Caco-2 (cell line): ENCODE results near the gene TLCD5. TPM values are rescaled to one million over a fixed set of nuclear protein-coding genes. Genes with fewer than 3 reads are reported as not detected.

Experiments
- BruUV-seq: library from RNA; stranded (reverse); fragments of 400-500 nt; replicated peaks from 2 replicates; lab custom pipeline; 2021; lab: Mats Ljungman, UMichigan
- CTCF ChIA-PET: fragments of 300-600 bp; sonication (Branson Sonifier 250); formaldehyde crosslinking; loops from one replicate; lab custom pipeline; 2022; ENCODE audit warnings: antibody characterized with exemption; lab: Charles Lee
- POLR2A ChIA-PET: fragments of 300-600 bp; sonication (Branson Sonifier 250); formaldehyde crosslinking; loops from one replicate; lab custom pipeline; 2022; ENCODE audit warnings: antibody characterized with exemption; lab: Charles Lee
- DNase-seq, 2 experiments: peaks; one replicate each; pipeline versions ENCODE4 v3.0.0 to v3.0.0-alpha.2; 2020 to 2022
- H3K27me3 ChIP-seq: replicated peaks from 2 replicates; pipeline ENCODE4 v1.6.0; 2011; ENCODE audit warnings: low read length; ENCODE audit not compliant: control insufficient read depth, insufficient read depth
- H3K36me3 ChIP-seq: 2 replicates; pipeline ENCODE4 v1.5.1; 2011; ENCODE audit warnings: low read length; ENCODE audit not compliant: control insufficient read depth, insufficient read depth
- H3K4me1 ChIP-seq: fragments of 250-450 bp; sonication (Bioruptor Pico); 2 replicates; pipeline ENCODE4 v1.5.1; 2020; ENCODE audit warnings: mild to moderate bottlenecking
- H3K4me3 ChIP-seq: 2 replicates; pipeline ENCODE4 v1.5.1; 2011; ENCODE audit warnings: low read depth, mild to moderate bottlenecking, control low read depth, low read length
- H3K9me3 ChIP-seq: fragments of 250-450 bp; sonication (Bioruptor Pico); 2 replicates; pipeline ENCODE4 v1.5.1; 2020; ENCODE audit warnings: mild to moderate bottlenecking, moderate library complexity
- H3K27ac Mint-ChIP-seq: one replicate; pipeline ENCODE4 v1.8.0; 2022; ENCODE audit warnings: mixed read lengths; ENCODE audit not compliant: unreplicated experiment
- H3K27me3 Mint-ChIP-seq: one replicate; pipeline ENCODE4 v1.8.0; 2022; ENCODE audit warnings: mixed read lengths; ENCODE audit not compliant: insufficient read depth, unreplicated experiment
- H3K36me3 Mint-ChIP-seq: one replicate; pipeline ENCODE4 v1.8.0; 2022; ENCODE audit warnings: mild to moderate bottlenecking, mixed read lengths; ENCODE audit not compliant: insufficient read depth, unreplicated experiment
- H3K4me1 Mint-ChIP-seq: one replicate; pipeline ENCODE4 v1.8.0; 2022; ENCODE audit warnings: low read depth, mixed read lengths; ENCODE audit not compliant: unreplicated experiment
- H3K4me3 Mint-ChIP-seq: one replicate; pipeline ENCODE4 v1.8.0; 2022; ENCODE audit warnings: mild to moderate bottlenecking, moderate library complexity, mixed read lengths; ENCODE audit not compliant: unreplicated experiment
- H3K9me3 Mint-ChIP-seq: one replicate; pipeline ENCODE4 v1.8.0; 2022; ENCODE audit warnings: mixed read lengths; ENCODE audit not compliant: unreplicated experiment
- intact Hi-C: fragments of 100-400 bp; cut with micrococcal nuclease; formaldehyde crosslinking; loops from one replicate; pipeline ENCODE4 v1.10.0; 2022; ENCODE audit not compliant: unreplicated experiment
- total RNA-seq: library from RNA; stranded (reverse); gene quantifications from 2 replicates; pipeline ENCODE4 v1.2.3, GENCODE V29; 2022
- TF ChIP-seq, protein P1 (sequence below), 2 experiments: fragments of 200-600 bp in 1 of 2; IDR thresholded peaks; 1 replicate in 1 of 2; 2 replicates in 1 of 2; pipeline versions ENCODE4 v1.5.1 to v1.8.0; 2011 to 2022; ENCODE audit warnings: antibody characterized with exemption in 1 of 2, control low read depth in 1 of 2, inconsistent platforms in 1 of 2, low read depth in 1 of 2, low read length in 1 of 2, mild to moderate bottlenecking in 1 of 2, moderate library complexity in 1 of 2; ENCODE audit not compliant: insufficient read depth in 1 of 2, severe bottlenecking in 1 of 2, unreplicated experiment in 1 of 2

Gene TLCD5
- total RNA-seq, 1 experiment from 2014 or later, result 11.8 TPM

DNA sequence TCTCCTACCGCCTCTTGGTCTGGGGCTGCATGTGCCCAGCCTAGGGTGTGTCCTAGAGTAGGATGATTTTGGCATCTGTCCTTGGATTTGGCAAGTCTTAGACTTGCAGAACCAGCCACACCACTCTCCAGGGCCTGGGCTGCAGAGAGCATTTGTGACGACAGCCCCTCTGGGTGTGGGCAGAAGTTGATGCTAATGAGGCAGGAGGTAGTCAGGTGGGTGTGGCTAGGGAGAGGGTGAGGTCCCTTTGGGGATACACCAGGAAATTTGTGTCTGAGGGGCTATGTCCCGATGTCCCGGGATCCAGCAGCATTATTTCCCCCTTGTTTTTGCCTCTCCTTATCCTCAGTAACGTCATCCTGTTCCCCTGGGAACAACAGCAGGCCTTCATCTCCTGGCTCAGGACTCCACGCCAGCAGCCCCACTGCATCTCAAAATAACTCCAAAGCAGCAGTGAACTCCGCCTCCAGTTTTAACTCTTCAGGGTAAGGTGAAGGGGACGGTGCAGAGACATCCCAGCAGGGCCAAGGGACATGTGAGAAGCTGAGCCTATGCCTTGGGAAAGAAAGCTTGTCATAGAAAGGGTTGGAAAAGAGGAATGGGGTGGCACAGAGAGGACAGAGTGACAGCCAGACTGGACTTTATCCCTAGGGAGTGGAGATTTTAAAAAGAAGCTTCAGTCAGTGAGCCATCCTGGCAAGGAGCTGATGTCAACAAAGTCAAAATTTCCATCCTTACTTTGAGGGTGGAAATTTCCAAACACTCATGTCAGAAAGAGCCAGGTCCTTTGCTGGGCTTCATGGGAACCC is 8.0 kb upstream of the TLCD5 start:
- CTCF ChIA-PET, result interaction anchor here (0.7 to 3.1 kb wide), 2 partner anchors 14 to 17 kb away, joined by 5 to 20 read pairs; no protein-coding TSS in a partner anchor

DNA sequence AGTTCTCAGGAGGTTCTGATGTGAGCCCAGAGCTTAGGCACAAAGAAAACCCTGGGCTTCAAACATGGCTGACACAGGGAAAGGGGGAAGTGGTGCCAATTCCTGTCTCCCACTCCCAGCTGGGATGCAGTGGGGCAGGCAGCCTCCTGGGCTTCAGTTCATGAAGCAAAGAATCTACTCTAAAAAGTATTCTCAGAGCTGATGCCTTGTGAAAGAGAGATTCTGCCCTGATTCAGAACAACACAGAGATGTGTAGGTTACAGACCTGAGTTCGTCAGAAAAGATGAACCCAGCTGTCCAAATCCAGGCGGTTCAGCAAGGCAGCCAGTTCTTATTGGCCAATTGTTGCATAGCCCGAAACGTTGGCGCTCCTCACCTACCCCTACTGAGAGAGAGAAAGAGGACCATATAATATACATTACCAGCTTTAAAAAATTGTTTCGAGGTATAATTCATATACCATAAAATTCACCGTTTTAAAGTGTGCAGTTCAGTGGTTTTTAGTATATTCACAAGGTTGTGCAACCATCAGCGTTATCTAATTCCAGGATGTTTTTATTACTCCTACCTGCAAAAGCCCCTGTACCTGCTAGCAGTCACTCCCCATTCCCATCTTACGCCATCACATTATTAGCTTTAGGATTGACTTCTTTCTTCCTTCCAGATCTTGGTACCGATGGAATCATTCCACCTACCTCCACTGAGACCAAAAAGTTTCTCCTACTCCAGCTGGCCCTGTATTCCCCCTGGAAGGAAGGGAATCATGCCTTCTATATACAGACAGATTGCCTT is 7.2 kb upstream of the TLCD5 start:
- intact Hi-C loops, result no loop called here

More for the DNA sequence above, 8.0 kb upstream of the TLCD5 start:
- BruUV-seq, result no TSS peak
- H3K4me1 ChIP-seq, result peaks cover 24% of the 10 kb centered on the region
- peak; percentile 36 to 67 for DNase-seq
- no peaks in the 10 kb centered on the region for H3K36me3 ChIP-seq
- Mint-ChIP-seq H3K4me3 (peak overlapping the region; percentile 9), H3K36me3 (no peaks in the 10 kb centered on the region), H3K27me3 (no peaks in the 10 kb centered on the region), H3K9me3 (no peaks in the 10 kb centered on the region), H3K27ac (no peak overlapping the region), H3K4me1 (peaks cover 16% of the 10 kb centered on the region)
- intact Hi-C loops, result no loop called here
- no peaks in the 10 kb centered on the region for H3K27me3 ChIP-seq
- no peaks in the 10 kb centered on the region for H3K9me3 ChIP-seq
- no peak overlapping the region for H3K4me3 ChIP-seq
- POLR2A ChIA-PET, result no interaction called here
- TF ChIP-seq, protein P1, sequence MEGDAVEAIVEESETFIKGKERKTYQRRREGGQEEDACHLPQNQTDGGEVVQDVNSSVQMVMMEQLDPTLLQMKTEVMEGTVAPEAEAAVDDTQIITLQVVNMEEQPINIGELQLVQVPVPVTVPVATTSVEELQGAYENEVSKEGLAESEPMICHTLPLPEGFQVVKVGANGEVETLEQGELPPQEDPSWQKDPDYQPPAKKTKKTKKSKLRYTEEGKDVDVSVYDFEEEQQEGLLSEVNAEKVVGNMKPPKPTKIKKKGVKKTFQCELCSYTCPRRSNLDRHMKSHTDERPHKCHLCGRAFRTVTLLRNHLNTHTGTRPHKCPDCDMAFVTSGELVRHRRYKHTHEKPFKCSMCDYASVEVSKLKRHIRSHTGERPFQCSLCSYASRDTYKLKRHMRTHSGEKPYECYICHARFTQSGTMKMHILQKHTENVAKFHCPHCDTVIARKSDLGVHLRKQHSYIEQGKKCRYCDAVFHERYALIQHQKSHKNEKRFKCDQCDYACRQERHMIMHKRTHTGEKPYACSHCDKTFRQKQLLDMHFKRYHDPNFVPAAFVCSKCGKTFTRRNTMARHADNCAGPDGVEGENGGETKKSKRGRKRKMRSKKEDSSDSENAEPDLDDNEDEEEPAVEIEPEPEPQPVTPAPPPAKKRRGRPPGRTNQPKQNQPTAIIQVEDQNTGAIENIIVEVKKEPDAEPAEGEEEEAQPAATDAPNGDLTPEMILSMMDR (IDR thresholded peaks at IDR 0.05; ENCODE audit: insufficient read depth in 1 of 2, low read depth in 1 of 2, low read length in 1 of 2, severe bottlenecking in 1 of 2, unreplicated experiment in 1 of 2), result no peak

DNA sequence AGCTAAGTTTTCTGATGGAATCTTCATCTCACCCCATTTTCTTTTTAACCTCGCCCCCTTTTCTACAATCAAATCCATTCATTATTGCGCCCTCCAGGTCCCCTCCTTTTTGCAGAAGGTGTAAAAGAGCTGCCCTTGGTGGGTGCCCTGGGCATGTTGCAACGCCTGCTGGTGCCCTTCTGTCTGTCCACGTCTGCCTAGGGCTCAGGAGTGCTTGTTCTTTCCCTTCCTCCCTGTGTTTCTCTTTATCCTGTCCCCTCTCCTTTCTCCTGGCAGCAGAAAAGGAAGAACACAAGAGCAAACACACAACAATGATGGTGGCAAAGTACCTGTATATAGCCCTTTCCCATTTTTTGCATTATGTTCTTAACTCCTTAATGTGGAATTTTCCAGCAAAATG is 6.2 kb upstream of the TLCD5 start:
- Mint-ChIP-seq H3K9me3 (no peaks in the 10 kb centered on the region), H3K27me3 (no peaks in the 10 kb centered on the region), H3K4me1 (peaks cover 16% of the 10 kb centered on the region), H3K27ac (no peak overlapping the region), H3K36me3 (no peaks in the 10 kb centered on the region), H3K4me3 (no peak overlapping the region)
- ChIA-PET POLR2A (no interaction called here), CTCF (interaction anchor here (3.1 kb wide), 1 partner anchor 15 kb away, joined by 20 read pairs; no protein-coding TSS in a partner anchor)
- Histone ChIP-seq H3K36me3 (no peaks in the 10 kb centered on the region), H3K9me3 (no peaks in the 10 kb centered on the region), H3K4me3 (no peak overlapping the region), H3K4me1 (peaks cover 24% of the 10 kb centered on the region), H3K27me3 (no peaks in the 10 kb centered on the region)
- TF ChIP-seq, protein P1 (IDR thresholded peaks at IDR 0.05; ENCODE audit: insufficient read depth in 1 of 2, low read depth in 1 of 2, low read length in 1 of 2, severe bottlenecking in 1 of 2, unreplicated experiment in 1 of 2), result no peak
- no peak for DNase-seq
- no TSS peak for BruUV-seq
- intact Hi-C loops, result no loop called here

More for the DNA sequence above, 7.2 kb upstream of the TLCD5 start:
- Histone ChIP-seq H3K27me3 (no peaks in the 10 kb centered on the region), H3K4me3 (no peak overlapping the region), H3K36me3 (no peaks in the 10 kb centered on the region), H3K9me3 (no peaks in the 10 kb centered on the region), H3K4me1 (peaks cover 24% of the 10 kb centered on the region)
- H3K4me1 Mint-ChIP-seq, result peaks cover 16% of the 10 kb centered on the region
- no peak overlapping the region for H3K4me3 Mint-ChIP-seq
- H3K27ac Mint-ChIP-seq, result no peak overlapping the region
- no peaks in the 10 kb centered on the region for H3K27me3 Mint-ChIP-seq
- no TSS peak for BruUV-seq
- CTCF ChIA-PET, result interaction anchor here (0.7 to 3.1 kb wide), 2 partner anchors 14 to 18 kb away, joined by 5 to 20 read pairs; no protein-coding TSS in a partner anchor
- POLR2A ChIA-PET, result no interaction called here
- TF ChIP-seq, protein P1 (IDR thresholded peaks at IDR 0.05; ENCODE audit: insufficient read depth in 1 of 2, low read depth in 1 of 2, low read length in 1 of 2, severe bottlenecking in 1 of 2, unreplicated experiment in 1 of 2), result no peak
- no peaks in the 10 kb centered on the region for H3K9me3 Mint-ChIP-seq
- DNase-seq, result no peak
- H3K36me3 Mint-ChIP-seq, result no peaks in the 10 kb centered on the region
